WTC11 (cell line): ENCODE results near the gene PDE6B. TPM values are rescaled to one million over a fixed set of nuclear protein-coding genes. Genes with fewer than 3 reads are reported as not detected.

ENCODE experiments used
- ATAC-seq: fragments of 200-7000 bp; cut with Tn5 transposase; 2 replicates; pipeline ENCODE4 v1.10.0; 2021; ENCODE audit warnings: mild to moderate bottlenecking, moderate library complexity
- CTCF ChIA-PET: fragments of 300-600 bp; sonication (Branson Sonifier 250); formaldehyde crosslinking; loops from one replicate; lab custom pipeline; 2021; ENCODE audit warnings: antibody characterized with exemption; lab: Charles Lee
- POLR2A ChIA-PET: fragments of 350-600 bp; sonication (Branson Sonifier 250); formaldehyde crosslinking; loops from one replicate; lab custom pipeline; 2021; ENCODE audit warnings: antibody characterized with exemption; lab: Charles Lee
- DNase-seq: peaks from one replicate; pipeline ENCODE4 v3.0.0; 2021; ENCODE audit warnings: low spot score
- H3K27ac Mint-ChIP-seq: 2 replicates; pipeline ENCODE4 v1.8.0; 2021; ENCODE audit warnings: mixed read lengths
- H3K27me3 Mint-ChIP-seq: 2 replicates; pipeline ENCODE4 v1.8.0; 2021; ENCODE audit warnings: low read depth, mild to moderate bottlenecking, moderate library complexity, mixed read lengths
- H3K36me3 Mint-ChIP-seq: 2 replicates; pipeline ENCODE4 v1.8.0; 2021; ENCODE audit warnings: mixed read lengths
- H3K4me1 Mint-ChIP-seq: 2 replicates; pipeline ENCODE4 v1.8.0; 2022; ENCODE audit warnings: mixed read lengths
- H3K4me3 Mint-ChIP-seq: 2 replicates; pipeline ENCODE4 v1.8.0; 2021; ENCODE audit warnings: mild to moderate bottlenecking, moderate library complexity, mixed read lengths
- H3K9me3 Mint-ChIP-seq: 2 replicates; pipeline ENCODE4 v1.8.0; 2021; ENCODE audit warnings: mixed read lengths
- AFF4 ChIP-seq: sonication (generic); formaldehyde crosslinking; IDR thresholded peaks from 2 replicates; pipeline ENCODE4 v1.8.1; 2023; ENCODE audit warnings: mild to moderate bottlenecking, missing genetic modification reagents, borderline replicate concordance
- ARID4B ChIP-seq: sonication (generic); formaldehyde crosslinking; IDR thresholded peaks from 2 replicates; pipeline ENCODE4 v1.8.0; 2023; ENCODE audit warnings: missing genetic modification reagents, mild to moderate bottlenecking, borderline replicate concordance
- ESRRA ChIP-seq: sonication (generic); formaldehyde crosslinking; IDR thresholded peaks from 2 replicates; pipeline ENCODE4 v1.8.1; 2022; ENCODE audit warnings: mild to moderate bottlenecking, missing genetic modification reagents, borderline replicate concordance
- MXD4 ChIP-seq: fragments of 250-450 bp; sonication (Bioruptor Pico); IDR thresholded peaks from 2 replicates; pipeline ENCODE4 v1.8.0; 2021; ENCODE audit warnings: mild to moderate bottlenecking, moderate library complexity, borderline replicate concordance
- OVOL2 ChIP-seq: fragments of 250-450 bp; sonication (Bioruptor Pico); IDR thresholded peaks from 2 replicates; pipeline ENCODE4 v1.9.0; 2021; ENCODE audit warnings: mild to moderate bottlenecking, borderline replicate concordance
- PREB ChIP-seq: sonication (generic); formaldehyde crosslinking; IDR thresholded peaks from 2 replicates; pipeline ENCODE4 v1.8.1; 2022; ENCODE audit warnings: mild to moderate bottlenecking, missing genetic modification reagents, moderate library complexity, borderline replicate concordance
- ZNF121 ChIP-seq: sonication (generic); formaldehyde crosslinking; IDR thresholded peaks from 2 replicates; pipeline ENCODE4 v1.8.0; 2023; ENCODE audit warnings: missing genetic modification reagents
- ZNF138 ChIP-seq: sonication (generic); formaldehyde crosslinking; conservative IDR thresholded peaks from 2 replicates; pipeline ENCODE4 v1.8.1; 2022; ENCODE audit warnings: mild to moderate bottlenecking, moderate library complexity, missing genetic modification reagents
- ZNF416 ChIP-seq: fragments of 250-450 bp; sonication (Bioruptor Pico); IDR thresholded peaks from 2 replicates; pipeline ENCODE4 v1.9.0; 2021; ENCODE audit warnings: mild to moderate bottlenecking, inconsistent platforms
- total RNA-seq: library from RNA; stranded (reverse); gene quantifications from 3 replicates; pipeline ENCODE4 v1.2.3, GENCODE V29; 2021

Gene PDE6B
- total RNA-seq, 1 experiment from 2014 or later = 7.1 TPM

GRCh38 chr4:676871-677235, 51.5 kb downstream of the PDE6B start (continued):
- TF ChIP-seq ARID4B (CRISPR knock-in tag) = no peak

GRCh38 chr4:677431-678293, 52.3 kb downstream of the PDE6B start:
- ATAC-seq = no peak
- no peak for DNase-seq
- ChIA-PET POLR2A (interaction anchor here (1.0 kb wide), 1 partner anchor 14 kb away, joined by 3 read pairs; no protein-coding TSS in a partner anchor), CTCF (no interaction called here)
- TF ChIP-seq MXD4 (CRISPR knock-in tag) = no peak
- peak; percentile 50; the same call in 1 of the 2 replicates for TF ChIP-seq ZNF416 (CRISPR knock-in tag)
- Mint-ChIP-seq H3K4me3 (no peak overlapping the region), H3K36me3 (peaks cover 7% of the 10 kb centered on the region), H3K27me3 (peaks cover 3% of the 10 kb centered on the region), H3K9me3 (no peaks in the 10 kb centered on the region), H3K27ac (no peak overlapping the region; the same call in 1 of the 2 replicates), H3K4me1 (peaks cover 11% of the 10 kb centered on the region)

GRCh38 chr4:678331-679103, 53.1 kb downstream of the PDE6B start:
- DNase-seq = no peak
- peaks cover 1% of the 10 kb centered on the region for H3K36me3 Mint-ChIP-seq
- CTCF ChIA-PET = interaction anchor here (0.6 kb wide), 1 partner anchor 75 kb away, joined by 3 read pairs; no protein-coding TSS in a partner anchor
- TF ChIP-seq MXD4 (CRISPR knock-in tag) (no peak), AFF4 (CRISPR knock-in tag) (no peak), ESRRA (CRISPR knock-in tag) (no peak), OVOL2 (no peak), ZNF138 (CRISPR knock-in tag) (no peak), ZNF121 (CRISPR knock-in tag) (no peak), PREB (CRISPR knock-in tag) (no peak), ZNF416 (CRISPR knock-in tag) (no peak)
- no peak overlapping the region for H3K4me3 Mint-ChIP-seq
- ATAC-seq = no peak
- H3K27me3 Mint-ChIP-seq = no peaks in the 10 kb centered on the region
- H3K27ac Mint-ChIP-seq = no peak overlapping the region
- POLR2A ChIA-PET = interaction anchor here (1.0 kb wide), 1 partner anchor 14 kb away, joined by 3 read pairs; no protein-coding TSS in a partner anchor
- H3K4me1 Mint-ChIP-seq = peaks cover 5% of the 10 kb centered on the region; the same call in 1 of the 2 replicates
- H3K9me3 Mint-ChIP-seq = no peaks in the 10 kb centered on the region
